Vagina (tissue), 2 donors: ENCODE results near the gene FNBP1L.

ENCODE experiments used
- CTCF ChIP-seq, 3 experiments: fragments of 450-650 bp in 2 of 3; fragments of 200-600 bp in 1 of 3; sonication (generic) in 1 of 3; IDR thresholded peaks; one replicate each; pipeline ENCODE4 v1.5.1; 2017 to 2019; ENCODE audit warnings: antibody characterized with exemption in 3 of 3, mild to moderate bottlenecking in 2 of 3, moderate library complexity in 2 of 3
- POLR2A ChIP-seq, 2 donors: fragments of 450-650 bp; IDR thresholded peaks; one replicate each; pipeline ENCODE4 v1.6.1; 2017; ENCODE audit warnings: antibody characterized with exemption in 2 of 2, mild to moderate bottlenecking in 2 of 2, moderate library complexity in 2 of 2

- TF ChIP-seq CTCF (IDR thresholded peaks at IDR 0.05) (no peak), POLR2A (IDR thresholded peaks at IDR 0.05) (no peak)
Measured at GRCh38 chr1:93504247-93505033, 56.5 kb downstream of the FNBP1L start.
